Measurements from ENCODE around the gene TSPAN32.

TSPAN32 gene

DNA sequence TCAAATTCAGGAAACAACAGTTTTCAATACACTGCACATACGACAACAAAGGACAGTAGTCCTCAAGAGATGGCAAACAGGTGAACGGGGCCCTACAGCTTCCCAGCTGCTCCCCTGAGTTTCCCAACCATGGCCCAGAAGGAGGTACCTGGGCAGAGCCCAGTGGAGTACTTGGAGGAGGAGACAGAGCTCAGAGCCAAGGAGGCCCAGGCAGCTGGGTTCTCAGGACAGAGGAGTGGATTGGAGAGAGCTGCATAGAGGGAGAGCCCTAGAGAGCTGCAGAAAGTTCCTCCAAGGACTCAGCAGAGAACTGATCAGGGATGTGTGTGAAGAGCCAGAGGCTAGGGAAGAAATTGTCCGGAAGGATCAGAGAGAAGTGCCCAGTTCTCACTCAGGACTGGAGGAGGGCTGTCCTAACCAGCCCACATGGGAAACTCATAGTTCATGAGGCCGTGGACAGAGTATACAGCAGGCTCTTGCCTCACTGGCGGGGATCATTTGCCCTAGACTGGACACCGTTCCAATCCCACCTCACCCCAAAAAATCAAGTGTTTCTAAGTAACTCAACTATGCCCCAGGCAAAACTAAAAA, 23.8 kb upstream of the TSPAN32 start:
- TF ChIP-seq, protein P1, sequence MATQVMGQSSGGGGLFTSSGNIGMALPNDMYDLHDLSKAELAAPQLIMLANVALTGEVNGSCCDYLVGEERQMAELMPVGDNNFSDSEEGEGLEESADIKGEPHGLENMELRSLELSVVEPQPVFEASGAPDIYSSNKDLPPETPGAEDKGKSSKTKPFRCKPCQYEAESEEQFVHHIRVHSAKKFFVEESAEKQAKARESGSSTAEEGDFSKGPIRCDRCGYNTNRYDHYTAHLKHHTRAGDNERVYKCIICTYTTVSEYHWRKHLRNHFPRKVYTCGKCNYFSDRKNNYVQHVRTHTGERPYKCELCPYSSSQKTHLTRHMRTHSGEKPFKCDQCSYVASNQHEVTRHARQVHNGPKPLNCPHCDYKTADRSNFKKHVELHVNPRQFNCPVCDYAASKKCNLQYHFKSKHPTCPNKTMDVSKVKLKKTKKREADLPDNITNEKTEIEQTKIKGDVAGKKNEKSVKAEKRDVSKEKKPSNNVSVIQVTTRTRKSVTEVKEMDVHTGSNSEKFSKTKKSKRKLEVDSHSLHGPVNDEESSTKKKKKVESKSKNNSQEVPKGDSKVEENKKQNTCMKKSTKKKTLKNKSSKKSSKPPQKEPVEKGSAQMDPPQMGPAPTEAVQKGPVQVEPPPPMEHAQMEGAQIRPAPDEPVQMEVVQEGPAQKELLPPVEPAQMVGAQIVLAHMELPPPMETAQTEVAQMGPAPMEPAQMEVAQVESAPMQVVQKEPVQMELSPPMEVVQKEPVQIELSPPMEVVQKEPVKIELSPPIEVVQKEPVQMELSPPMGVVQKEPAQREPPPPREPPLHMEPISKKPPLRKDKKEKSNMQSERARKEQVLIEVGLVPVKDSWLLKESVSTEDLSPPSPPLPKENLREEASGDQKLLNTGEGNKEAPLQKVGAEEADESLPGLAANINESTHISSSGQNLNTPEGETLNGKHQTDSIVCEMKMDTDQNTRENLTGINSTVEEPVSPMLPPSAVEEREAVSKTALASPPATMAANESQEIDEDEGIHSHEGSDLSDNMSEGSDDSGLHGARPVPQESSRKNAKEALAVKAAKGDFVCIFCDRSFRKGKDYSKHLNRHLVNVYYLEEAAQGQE (IDR thresholded peaks at IDR 0.05; ENCODE audit: low read depth), result no peak

DNA sequence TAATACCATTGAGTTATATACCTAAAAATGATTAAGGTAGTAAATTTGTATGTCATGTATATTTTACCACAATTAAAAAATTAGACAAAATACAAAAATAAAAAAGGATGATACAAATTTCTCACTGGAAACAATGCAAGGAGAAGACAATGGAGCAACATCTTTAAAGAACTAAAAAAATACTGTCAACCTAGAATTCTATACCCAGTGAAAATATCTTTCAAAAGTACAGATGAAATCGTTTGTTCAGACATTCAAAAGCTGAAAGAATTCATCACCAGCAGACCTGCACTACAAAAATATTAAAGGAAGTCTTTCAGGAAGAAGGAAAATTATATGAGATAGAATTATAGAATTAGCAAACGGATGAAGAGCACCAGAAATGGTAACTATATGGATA, 21.6 kb upstream of the TSPAN32 start:
- TF ChIP-seq NFIC (IDR thresholded peaks at IDR 0.05) (no peak), RAD21 (IDR thresholded peaks at IDR 0.05; ENCODE audit: low read depth) (no peak), TCF12 (IDR thresholded peaks at IDR 0.05; ENCODE audit: low read depth) (no peak), CEBPB (IDR thresholded peaks at IDR 0.05) (no peak), ZBTB7A (IDR thresholded peaks at IDR 0.05; ENCODE audit: low read depth) (no peak), TEAD4 (IDR thresholded peaks at IDR 0.05) (no peak), EP300 (IDR thresholded peaks at IDR 0.05; ENCODE audit: borderline replicate concordance) (no peak), TAF1 (IDR thresholded peaks at IDR 0.05; ENCODE audit: low read depth) (no peak), FOXM1 (IDR thresholded peaks at IDR 0.05; ENCODE audit: borderline replicate concordance, low read depth) (no peak), CREB1 (IDR thresholded peaks at IDR 0.05; ENCODE audit: low read depth) (no peak), EGR1 (IDR thresholded peaks at IDR 0.05) (no peak), YY1 (IDR thresholded peaks at IDR 0.05; ENCODE audit: low read depth) (no peak)
- TF ChIP-seq, protein P2, sequence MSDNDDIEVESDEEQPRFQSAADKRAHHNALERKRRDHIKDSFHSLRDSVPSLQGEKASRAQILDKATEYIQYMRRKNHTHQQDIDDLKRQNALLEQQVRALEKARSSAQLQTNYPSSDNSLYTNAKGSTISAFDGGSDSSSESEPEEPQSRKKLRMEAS (IDR thresholded peaks at IDR 0.05), result no peak
- TF ChIP-seq, protein P1 (IDR thresholded peaks at IDR 0.05; ENCODE audit: low read depth), result no peak
- TF ChIP-seq, protein P3, sequence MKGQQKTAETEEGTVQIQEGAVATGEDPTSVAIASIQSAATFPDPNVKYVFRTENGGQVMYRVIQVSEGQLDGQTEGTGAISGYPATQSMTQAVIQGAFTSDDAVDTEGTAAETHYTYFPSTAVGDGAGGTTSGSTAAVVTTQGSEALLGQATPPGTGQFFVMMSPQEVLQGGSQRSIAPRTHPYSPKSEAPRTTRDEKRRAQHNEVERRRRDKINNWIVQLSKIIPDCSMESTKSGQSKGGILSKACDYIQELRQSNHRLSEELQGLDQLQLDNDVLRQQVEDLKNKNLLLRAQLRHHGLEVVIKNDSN (IDR thresholded peaks at IDR 0.05), result no peak

DNA sequence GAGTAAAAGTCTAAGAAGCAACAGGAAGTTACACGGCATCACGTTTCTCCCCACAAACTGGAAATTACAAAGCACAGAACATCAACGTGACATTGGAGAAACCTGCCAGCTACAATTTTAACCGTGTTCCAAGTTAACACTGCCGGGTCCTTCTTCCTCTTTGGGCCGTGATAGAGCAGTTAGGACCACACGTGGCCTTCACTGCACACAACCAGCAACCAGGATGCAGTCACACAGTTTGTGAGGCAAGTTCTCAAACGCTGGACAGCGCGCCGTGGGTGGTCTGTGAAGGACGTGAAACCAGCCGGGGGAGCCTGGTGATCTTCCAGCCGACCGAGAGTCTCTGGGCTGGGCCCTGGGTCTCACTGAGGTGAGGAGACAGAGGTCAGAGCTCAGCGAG, 14.7 kb upstream of the TSPAN32 start:
- TF ChIP-seq, protein P1 (IDR thresholded peaks at IDR 0.05; ENCODE audit: low read depth), result no peak
- TF ChIP-seq TCF12 (IDR thresholded peaks at IDR 0.05; ENCODE audit: low read depth) (no peak), ZBTB7A (IDR thresholded peaks at IDR 0.05; ENCODE audit: low read depth) (no peak), YY1 (IDR thresholded peaks at IDR 0.05; ENCODE audit: low read depth) (no peak), TEAD4 (IDR thresholded peaks at IDR 0.05) (no peak), CREB1 (IDR thresholded peaks at IDR 0.05; ENCODE audit: low read depth) (no peak), NFIC (IDR thresholded peaks at IDR 0.05) (no peak), FOXM1 (IDR thresholded peaks at IDR 0.05; ENCODE audit: borderline replicate concordance, low read depth) (no peak), CEBPB (IDR thresholded peaks at IDR 0.05) (no peak), RAD21 (IDR thresholded peaks at IDR 0.05; ENCODE audit: low read depth) (no peak), TAF1 (IDR thresholded peaks at IDR 0.05; ENCODE audit: low read depth) (no peak), EP300 (IDR thresholded peaks at IDR 0.05; ENCODE audit: borderline replicate concordance) (no peak), EGR1 (IDR thresholded peaks at IDR 0.05) (no peak)
- TF ChIP-seq, protein P3 (IDR thresholded peaks at IDR 0.05), result no peak
- TF ChIP-seq, protein P2 (IDR thresholded peaks at IDR 0.05), result no peak

DNA sequence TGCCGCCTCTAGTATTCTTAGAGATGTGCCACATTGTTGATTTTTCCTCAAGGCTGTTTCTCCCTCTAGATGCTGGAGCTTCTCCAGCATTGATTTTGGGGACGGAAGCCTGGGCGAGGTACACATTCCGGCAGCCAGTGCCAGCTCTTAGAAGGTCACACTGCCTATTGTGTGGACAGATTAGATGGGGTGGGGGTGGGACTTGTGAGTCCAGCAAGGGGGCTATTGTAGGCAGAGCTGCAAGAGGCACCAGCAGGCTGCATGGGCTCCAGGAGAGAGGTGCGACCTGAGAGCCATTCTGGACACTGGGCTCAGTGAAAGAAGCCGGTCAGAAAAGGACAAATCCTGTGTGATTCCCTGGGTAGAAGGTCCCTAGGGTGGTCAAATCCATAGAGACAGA, 12.5 kb upstream of the TSPAN32 start:
- TF ChIP-seq, protein P2 (IDR thresholded peaks at IDR 0.05), result no peak

DNA sequence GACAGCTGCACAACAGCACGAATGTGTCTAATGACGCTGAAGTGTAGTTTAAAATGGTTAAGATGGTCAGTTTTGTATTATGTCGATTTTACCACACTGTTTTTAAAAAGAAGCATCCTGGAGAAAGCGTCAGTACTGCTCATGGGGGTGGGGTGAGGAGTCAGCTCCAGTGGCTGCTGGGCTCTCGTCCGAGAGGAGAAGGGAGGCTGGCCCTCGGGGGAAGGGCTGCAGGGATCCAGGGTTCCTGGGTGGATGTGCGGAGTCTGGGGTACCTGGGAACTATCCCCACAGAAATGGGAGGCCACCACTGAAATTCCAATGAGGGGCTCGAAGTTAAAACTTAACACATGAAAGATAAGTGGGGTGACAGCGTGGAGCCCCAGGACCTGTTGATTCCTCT, 12.0 kb upstream of the TSPAN32 start:
- no peak for TF ChIP-seq RAD21 (IDR thresholded peaks at IDR 0.05; ENCODE audit: low read depth)
- no peak for TF ChIP-seq EGR1 (IDR thresholded peaks at IDR 0.05)
- no peak for TF ChIP-seq YY1 (IDR thresholded peaks at IDR 0.05; ENCODE audit: low read depth)
- no peak for TF ChIP-seq EP300 (IDR thresholded peaks at IDR 0.05; ENCODE audit: borderline replicate concordance)
- no peak for TF ChIP-seq TEAD4 (IDR thresholded peaks at IDR 0.05)
- no peak for TF ChIP-seq ZBTB7A (IDR thresholded peaks at IDR 0.05; ENCODE audit: low read depth)
- no peak for TF ChIP-seq CEBPB (IDR thresholded peaks at IDR 0.05)
- TF ChIP-seq CREB1 (IDR thresholded peaks at IDR 0.05; ENCODE audit: low read depth), result no peak
- no peak for TF ChIP-seq NFIC (IDR thresholded peaks at IDR 0.05)
- TF ChIP-seq, protein P2 (IDR thresholded peaks at IDR 0.05), result no peak
- no peak for TF ChIP-seq TAF1 (IDR thresholded peaks at IDR 0.05; ENCODE audit: low read depth)
- TF ChIP-seq, protein P1 (IDR thresholded peaks at IDR 0.05; ENCODE audit: low read depth), result no peak

Data from Ishikawa (cell line).